ENCODE data around the gene DOHH.

DOHH gene

GRCh38 chr19:3480383-3481091, 19.9 kb downstream of the DOHH start, which contains the start of gene SMIM24:
Gene SMIM24 (minus strand): TSS chr19:3480525. CDS start chr19:3480463, 62 bp downstream.
- H3K27me3 Mint-ChIP-seq (ENCODE audit: low read depth) = peaks cover 46% of the 10 kb centered on the region
- H3K4me1 Mint-ChIP-seq = no peaks in the 10 kb centered on the region
- H3K27ac Mint-ChIP-seq = peak within 1 kb of the TSS; percentile 84 to 95 (median 95)

GRCh38 chr19:3479834-3480215, 20.6 kb downstream of the DOHH start:
- Mint-ChIP-seq H3K4me1 (no peaks in the 10 kb centered on the region), H3K27me3 (ENCODE audit: low read depth) (peaks cover 43% of the 10 kb centered on the region)

More at GRCh38 chr19:3480383-3481091, 19.9 kb downstream of the DOHH start, which contains the start of gene SMIM24:
- H3K9me3 Mint-ChIP-seq = no peaks in the 10 kb centered on the region
- no peak for TF ChIP-seq CTCF (IDR thresholded peaks at IDR 0.05; ENCODE audit: unreplicated experiment in 3 of 3)
- H3K36me3 Mint-ChIP-seq (ENCODE audit: low read depth) = no peaks in the 10 kb centered on the region
- peak within 1 kb of the TSS; percentile 55 to 84 (median 75) for H3K4me3 Mint-ChIP-seq

GRCh38 chr19:3479177-3479833, 21.2 kb downstream of the DOHH start:
- H3K4me3 Mint-ChIP-seq = peak overlapping the region; percentile 53 to 84 (median 75)
- H3K9me3 Mint-ChIP-seq = no peaks in the 10 kb centered on the region
- TF ChIP-seq CTCF (IDR thresholded peaks at IDR 0.05; ENCODE audit: unreplicated experiment in 3 of 3) = no peak
- H3K27me3 Mint-ChIP-seq (ENCODE audit: low read depth) = peaks cover 39% of the 10 kb centered on the region
- no peaks in the 10 kb centered on the region for H3K36me3 Mint-ChIP-seq (ENCODE audit: low read depth)
- H3K4me1 Mint-ChIP-seq = no peaks in the 10 kb centered on the region
- H3K27ac Mint-ChIP-seq = peak overlapping the region in 1 of 3 experiments; percentile 89

More at GRCh38 chr19:3479834-3480215, 20.6 kb downstream of the DOHH start:
- peak overlapping the region in 2 of 3 experiments; percentile 51 to 89 for H3K27ac Mint-ChIP-seq
- H3K4me3 Mint-ChIP-seq = peak overlapping the region; percentile 53 to 84 (median 75)
- TF ChIP-seq CTCF (IDR thresholded peaks at IDR 0.05; ENCODE audit: unreplicated experiment in 3 of 3) = no peak
- no peaks in the 10 kb centered on the region for H3K36me3 Mint-ChIP-seq (ENCODE audit: low read depth)
- H3K9me3 Mint-ChIP-seq = no peaks in the 10 kb centered on the region

- H3K4me3 Mint-ChIP-seq = peak overlapping the region in 2 of 3 experiments; percentile 75 to 84
- H3K36me3 Mint-ChIP-seq (ENCODE audit: low read depth) = no peaks in the 10 kb centered on the region
- TF ChIP-seq CTCF (IDR thresholded peaks at IDR 0.05; ENCODE audit: unreplicated experiment in 3 of 3) = no peak
- H3K27me3 Mint-ChIP-seq (ENCODE audit: low read depth) = peaks cover 44% of the 10 kb centered on the region
- peak overlapping the region in 1 of 3 experiments; percentile 89 for H3K27ac Mint-ChIP-seq
- H3K4me1 Mint-ChIP-seq = no peaks in the 10 kb centered on the region
- no peaks in the 10 kb centered on the region for H3K9me3 Mint-ChIP-seq
Observed at GRCh38 chr19:3478409-3479176, 21.9 kb downstream of the DOHH start.

GRCh38 chr19:3477951-3478350, 22.5 kb downstream of the DOHH start:
- peak overlapping the region in 2 of 3 experiments; percentile 57 to 65 for H3K4me3 Mint-ChIP-seq
- H3K4me1 Mint-ChIP-seq = no peaks in the 10 kb centered on the region
- peaks cover 44% of the 10 kb centered on the region for H3K27me3 Mint-ChIP-seq (ENCODE audit: low read depth)
- no peak for TF ChIP-seq CTCF (IDR thresholded peaks at IDR 0.05; ENCODE audit: unreplicated experiment in 3 of 3)
- H3K36me3 Mint-ChIP-seq (ENCODE audit: low read depth) = no peaks in the 10 kb centered on the region
- H3K27ac Mint-ChIP-seq = peak overlapping the region in 2 of 3 experiments; percentile 21 to 42
- H3K9me3 Mint-ChIP-seq = no peaks in the 10 kb centered on the region

Data from nephron (organoid).